Coronary artery (tissue), 2 donors: Measurements from ENCODE around the gene ANO1.

ENCODE experiments used
- DNase-seq: peaks from one replicate; pipeline ENCODE4 v3.0.0-alpha.2; 2017; ENCODE audit warnings: low spot score
- H3K27ac ChIP-seq, 2 donors: fragments of 200-600 bp; sonication (generic); one replicate each; pipeline ENCODE4 v1.5.1; 2016 to 2019
- H3K4me3 ChIP-seq: fragments of 200-600 bp; sonication (generic); 2 replicates; pipeline ENCODE4 v1.5.1; 2016; ENCODE audit warnings: mild to moderate bottlenecking, moderate library complexity
- CTCF ChIP-seq: fragments of 200-600 bp; sonication (generic); IDR thresholded peaks from one replicate; pipeline ENCODE4 v1.5.1; 2019; ENCODE audit warnings: antibody characterized with exemption

Gene ANO1

GRCh38 chr11:70107191-70107590, 29.1 kb downstream of the ANO1 start:
- TF ChIP-seq CTCF = no peak
- H3K4me3 ChIP-seq = no peak overlapping the region
- DNase-seq = no peak

GRCh38 chr11:70107756-70108155, 29.6 kb downstream of the ANO1 start:
- TF ChIP-seq CTCF = no peak
- Histone ChIP-seq H3K4me3 (no peak overlapping the region), H3K27ac (peak overlapping the region in 1 of 2 donors; percentile 41)
- no peak for DNase-seq

More at GRCh38 chr11:70107191-70107590, 29.1 kb downstream of the ANO1 start:
- H3K27ac ChIP-seq = peak overlapping the region in 1 of 2 donors; percentile 64

GRCh38 chr11:70108250-70108649, 30.1 kb downstream of the ANO1 start:
- TF ChIP-seq CTCF = no peak
- no peak overlapping the region for H3K4me3 ChIP-seq
- H3K27ac ChIP-seq = peak overlapping the region in 1 of 2 donors; percentile 41
- no peak for DNase-seq

- Histone ChIP-seq H3K4me3 (no peak overlapping the region), H3K27ac (peak overlapping the region in 1 of 2 donors; percentile 41)
- TF ChIP-seq CTCF = no peak
- no peak for DNase-seq
Observed at GRCh38 chr11:70109006-70109405, 30.9 kb downstream of the ANO1 start.

- no peak for DNase-seq
- TF ChIP-seq CTCF = no peak
- H3K4me3 ChIP-seq = no peak overlapping the region
- no peak overlapping the region for H3K27ac ChIP-seq
Observed at GRCh38 chr11:70109903-70110302, 31.8 kb downstream of the ANO1 start.

- H3K4me3 ChIP-seq = no peak overlapping the region
- H3K27ac ChIP-seq = peak overlapping the region in 1 of 2 donors; percentile 56
- no peak for DNase-seq
- no peak for TF ChIP-seq CTCF
Observed at GRCh38 chr11:70110538-70111055, 32.5 kb downstream of the ANO1 start.

GRCh38 chr11:70111269-70112016, 33.3 kb downstream of the ANO1 start:
- Histone ChIP-seq H3K27ac (peak overlapping the region in 1 of 2 donors; percentile 56), H3K4me3 (no peak overlapping the region)
- no peak for TF ChIP-seq CTCF
- no peak for DNase-seq
